GM18951 (cell line): ENCODE results near the gene PPL.

Source experiments
- POLR2A ChIP-seq: IDR thresholded peaks from 4 replicates; pipeline ENCODE4 v1.6.1; 2011; ENCODE audit warnings: mild to moderate bottlenecking; ENCODE audit not compliant: insufficient read length, insufficient read depth; ENCODE audit errors: extremely low read depth
- in situ Hi-C: fragments of 300-500 bp; cut with MboI; formaldehyde crosslinking; loops from one replicate; pipeline ENCODE4 v1.12.0; 2022; ENCODE audit warnings: low sequenced_read_pairs, mixed read lengths, inconsistent platforms; ENCODE audit not compliant: unreplicated experiment

The PPL gene, protein sequence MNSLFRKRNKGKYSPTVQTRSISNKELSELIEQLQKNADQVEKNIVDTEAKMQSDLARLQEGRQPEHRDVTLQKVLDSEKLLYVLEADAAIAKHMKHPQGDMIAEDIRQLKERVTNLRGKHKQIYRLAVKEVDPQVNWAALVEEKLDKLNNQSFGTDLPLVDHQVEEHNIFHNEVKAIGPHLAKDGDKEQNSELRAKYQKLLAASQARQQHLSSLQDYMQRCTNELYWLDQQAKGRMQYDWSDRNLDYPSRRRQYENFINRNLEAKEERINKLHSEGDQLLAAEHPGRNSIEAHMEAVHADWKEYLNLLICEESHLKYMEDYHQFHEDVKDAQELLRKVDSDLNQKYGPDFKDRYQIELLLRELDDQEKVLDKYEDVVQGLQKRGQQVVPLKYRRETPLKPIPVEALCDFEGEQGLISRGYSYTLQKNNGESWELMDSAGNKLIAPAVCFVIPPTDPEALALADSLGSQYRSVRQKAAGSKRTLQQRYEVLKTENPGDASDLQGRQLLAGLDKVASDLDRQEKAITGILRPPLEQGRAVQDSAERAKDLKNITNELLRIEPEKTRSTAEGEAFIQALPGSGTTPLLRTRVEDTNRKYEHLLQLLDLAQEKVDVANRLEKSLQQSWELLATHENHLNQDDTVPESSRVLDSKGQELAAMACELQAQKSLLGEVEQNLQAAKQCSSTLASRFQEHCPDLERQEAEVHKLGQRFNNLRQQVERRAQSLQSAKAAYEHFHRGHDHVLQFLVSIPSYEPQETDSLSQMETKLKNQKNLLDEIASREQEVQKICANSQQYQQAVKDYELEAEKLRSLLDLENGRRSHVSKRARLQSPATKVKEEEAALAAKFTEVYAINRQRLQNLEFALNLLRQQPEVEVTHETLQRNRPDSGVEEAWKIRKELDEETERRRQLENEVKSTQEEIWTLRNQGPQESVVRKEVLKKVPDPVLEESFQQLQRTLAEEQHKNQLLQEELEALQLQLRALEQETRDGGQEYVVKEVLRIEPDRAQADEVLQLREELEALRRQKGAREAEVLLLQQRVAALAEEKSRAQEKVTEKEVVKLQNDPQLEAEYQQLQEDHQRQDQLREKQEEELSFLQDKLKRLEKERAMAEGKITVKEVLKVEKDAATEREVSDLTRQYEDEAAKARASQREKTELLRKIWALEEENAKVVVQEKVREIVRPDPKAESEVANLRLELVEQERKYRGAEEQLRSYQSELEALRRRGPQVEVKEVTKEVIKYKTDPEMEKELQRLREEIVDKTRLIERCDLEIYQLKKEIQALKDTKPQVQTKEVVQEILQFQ (N-terminal part only)

DNA sequence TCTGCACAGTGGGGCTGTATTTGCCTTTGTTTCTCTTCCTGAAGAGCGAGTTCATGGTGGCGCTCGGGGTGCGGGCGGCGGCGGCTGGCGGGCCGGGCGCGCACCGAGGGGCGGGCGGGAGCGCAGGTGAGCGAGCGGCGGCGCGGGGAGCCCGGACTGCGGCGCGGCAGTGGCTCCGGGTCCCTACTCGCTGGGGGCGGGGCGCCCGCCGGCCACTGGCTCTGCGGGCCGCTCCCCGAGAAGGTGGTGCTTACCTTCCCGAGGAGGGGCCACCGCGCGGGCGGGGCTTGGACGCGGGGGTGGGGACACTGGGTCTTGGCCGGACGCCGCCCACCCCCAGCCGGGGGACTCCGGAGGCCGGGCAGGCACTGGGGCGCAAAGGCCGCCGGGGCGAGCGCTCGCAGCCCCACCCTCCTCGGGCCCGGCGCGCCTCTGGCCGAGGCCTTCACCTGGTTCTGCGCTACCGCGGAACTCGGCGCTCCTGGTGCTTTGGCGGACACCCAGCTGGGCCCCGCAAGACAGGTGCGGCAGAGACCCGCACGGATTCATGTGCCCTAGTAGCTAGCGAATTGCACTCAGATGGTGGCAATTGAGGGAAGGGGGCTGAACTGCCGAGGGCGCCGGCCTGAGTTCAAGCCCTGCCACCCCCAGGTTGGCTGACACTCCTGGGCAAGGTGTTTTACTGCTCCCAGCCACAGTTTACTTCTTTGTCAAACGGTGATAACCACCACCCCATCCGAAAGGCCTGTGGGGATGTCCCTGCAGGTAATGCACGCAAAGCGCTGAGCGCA lies at the start of gene PPL:
TSS of gene PPL (minus strand) at position 158 of the 791 bp plus-strand sequence. CDS start at position 55, 103 bp downstream.
- TF ChIP-seq POLR2A, result no peak
- in situ Hi-C loops, result no loop called here

DNA sequence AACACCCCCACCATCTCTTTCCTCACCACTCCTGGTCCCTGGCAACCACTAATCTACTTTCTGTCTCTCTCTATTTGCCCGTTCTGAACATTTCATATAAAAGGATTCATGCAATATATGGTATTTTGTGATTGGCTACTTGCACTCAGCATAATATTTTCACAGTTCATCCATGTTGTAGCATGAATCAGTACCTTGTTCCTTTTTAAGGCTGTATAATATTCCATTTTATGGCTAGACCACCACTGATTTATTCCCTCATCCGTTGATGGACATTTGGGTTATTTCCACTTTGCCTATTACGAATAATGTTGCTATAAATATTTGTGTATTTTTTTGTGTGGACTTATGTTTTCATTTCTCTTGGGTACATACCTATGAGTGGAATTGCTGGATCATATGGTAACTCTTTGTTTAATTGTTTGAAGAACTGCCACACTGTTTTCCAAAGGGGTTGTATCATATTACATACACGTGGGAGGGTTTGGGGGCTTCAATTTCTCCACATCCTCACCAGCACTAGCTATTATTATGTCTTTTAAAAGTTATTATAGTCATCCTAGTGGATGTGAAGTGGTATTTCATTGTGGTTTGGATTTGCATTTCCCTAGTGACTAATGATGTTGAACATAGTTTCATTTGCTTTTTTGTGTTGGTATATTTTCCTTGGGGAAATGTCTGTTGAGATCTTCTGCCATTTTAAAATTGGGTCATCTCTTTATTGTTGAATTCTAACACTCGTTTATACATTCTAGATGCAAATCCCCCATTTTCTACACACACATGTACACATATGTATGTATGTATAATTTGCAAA lies 47.4 kb upstream of the PPL start:
- TF ChIP-seq POLR2A, result no peak
- in situ Hi-C loops, result no loop called here

DNA sequence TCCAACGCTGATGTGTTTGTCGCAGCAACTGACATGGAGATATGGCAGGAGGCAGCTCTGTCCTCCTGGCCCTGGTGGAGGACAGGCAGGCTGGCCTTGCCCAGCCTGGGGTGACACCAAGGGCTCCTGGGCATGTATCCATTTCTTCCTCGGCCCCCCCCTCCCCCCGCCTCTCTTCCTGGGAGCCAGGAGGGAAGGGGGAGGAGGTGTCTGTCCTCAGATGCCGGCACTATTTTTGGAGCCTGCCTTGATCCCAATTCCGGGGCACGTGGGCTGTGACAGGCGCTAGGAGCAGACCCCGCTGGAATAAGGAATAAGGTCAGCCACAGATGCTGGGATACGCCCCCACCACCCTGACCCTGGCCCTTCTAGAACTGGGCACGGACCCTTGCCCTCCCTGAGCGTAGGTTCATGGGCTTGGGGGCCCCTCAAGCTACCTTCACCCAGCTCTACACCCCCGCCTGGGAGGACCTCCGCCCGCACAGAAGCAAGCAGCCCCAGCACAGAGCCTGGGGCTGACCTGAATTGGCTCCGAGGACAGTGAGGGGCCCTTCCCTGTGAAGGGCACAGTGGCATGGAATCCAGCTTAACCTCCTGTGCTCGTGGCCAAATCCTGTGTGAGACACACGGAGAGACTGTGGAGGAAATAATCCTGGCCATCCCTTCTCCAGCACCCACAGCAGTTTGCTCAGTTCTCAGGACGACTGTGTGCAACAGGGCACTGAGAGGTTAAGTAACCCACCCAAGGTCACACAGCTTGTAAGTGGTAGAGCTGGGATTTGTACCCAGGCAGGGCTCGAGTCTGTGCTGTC lies 45.3 kb upstream of the PPL start:
- TF ChIP-seq POLR2A, result no peak
- in situ Hi-C loops, result no loop called here

DNA sequence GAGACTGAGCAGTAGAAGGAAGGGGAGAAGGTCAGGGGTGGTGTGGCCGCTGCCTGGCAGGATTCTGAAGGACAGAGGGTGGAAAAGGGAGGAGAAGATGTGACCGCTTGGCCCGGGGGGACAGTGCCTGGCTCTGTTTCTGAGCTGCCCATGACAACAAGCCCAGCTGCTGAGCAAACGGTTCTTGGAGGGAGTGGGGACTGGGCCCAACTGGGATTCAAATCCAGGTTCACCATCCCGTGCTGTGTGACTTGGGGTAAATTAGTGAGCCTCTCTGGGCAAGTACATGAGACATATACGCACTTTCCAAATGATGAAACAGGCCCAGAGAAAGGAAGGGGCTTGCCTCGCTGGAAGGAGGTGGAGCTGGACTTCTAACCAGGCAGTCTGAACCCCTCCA lies 44.5 kb upstream of the PPL start:
- no peak for TF ChIP-seq POLR2A
- in situ Hi-C loops, result no loop called here

DNA sequence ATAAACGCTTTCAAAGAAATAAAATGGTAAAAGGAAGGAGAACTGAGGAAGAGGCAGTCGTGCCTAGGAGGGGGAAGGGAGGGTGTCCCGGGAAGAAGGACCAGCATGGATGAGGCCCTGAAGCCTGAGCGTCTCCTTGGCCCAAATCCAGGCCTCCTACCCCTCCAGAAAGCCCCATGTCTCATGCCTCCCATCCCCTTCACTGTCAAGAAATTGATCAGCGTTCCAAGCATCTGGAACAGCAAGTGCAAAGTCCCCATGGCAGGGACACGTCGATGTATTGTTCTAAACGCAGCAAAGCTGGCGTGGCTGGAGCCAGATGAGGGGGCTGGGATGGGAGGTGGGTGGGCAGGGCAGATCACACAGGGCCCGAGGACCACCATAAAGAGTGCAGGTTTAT lies 43.7 kb upstream of the PPL start:
- in situ Hi-C loops, result no loop called here
- no peak for TF ChIP-seq POLR2A

DNA sequence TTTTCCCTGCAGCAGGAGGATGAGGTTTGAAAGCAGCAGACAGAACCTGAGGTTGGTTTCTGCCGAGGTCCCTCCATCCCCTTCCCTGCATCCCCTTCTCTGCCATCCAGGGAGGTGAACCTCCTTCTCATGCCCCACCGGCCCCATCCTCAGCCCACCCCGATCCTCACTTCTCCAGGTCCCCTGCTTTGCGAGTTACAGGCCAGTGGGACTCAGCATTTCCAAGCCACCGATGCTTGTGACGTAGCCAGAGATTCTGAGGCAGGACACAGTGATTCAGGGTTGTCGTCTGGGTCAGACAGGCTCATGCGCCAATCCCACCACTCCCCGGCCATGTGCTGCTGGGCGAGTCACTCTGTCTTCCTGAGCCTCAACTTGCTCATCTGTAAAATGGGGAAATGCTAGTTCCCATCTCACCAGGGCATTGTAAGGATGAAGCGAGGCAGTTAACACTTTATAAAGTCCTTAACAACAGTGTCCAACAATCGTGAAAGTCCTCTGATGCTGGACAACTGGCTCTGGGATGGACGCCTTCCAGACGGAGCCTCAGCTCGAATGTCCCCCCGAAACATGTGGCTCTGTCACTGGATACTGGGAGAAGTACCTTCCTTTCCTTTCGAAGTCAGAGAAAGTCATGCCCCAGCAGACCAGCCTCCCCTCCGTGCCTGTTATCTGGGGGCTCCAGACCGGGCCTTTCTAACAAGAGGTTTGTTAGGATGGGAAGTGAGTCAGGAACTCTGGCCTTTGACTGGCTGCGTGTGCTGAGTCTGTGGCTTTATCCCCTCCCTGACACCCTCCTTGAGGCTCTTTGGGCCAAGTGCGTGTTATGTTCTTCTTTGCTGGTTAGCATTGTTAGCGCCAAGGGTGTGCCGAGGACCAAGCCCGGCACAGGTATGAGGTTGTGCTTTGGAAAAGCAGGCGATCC lies 43.0 kb upstream of the PPL start:
- TF ChIP-seq POLR2A, result no peak
- in situ Hi-C loops, result no loop called here

DNA sequence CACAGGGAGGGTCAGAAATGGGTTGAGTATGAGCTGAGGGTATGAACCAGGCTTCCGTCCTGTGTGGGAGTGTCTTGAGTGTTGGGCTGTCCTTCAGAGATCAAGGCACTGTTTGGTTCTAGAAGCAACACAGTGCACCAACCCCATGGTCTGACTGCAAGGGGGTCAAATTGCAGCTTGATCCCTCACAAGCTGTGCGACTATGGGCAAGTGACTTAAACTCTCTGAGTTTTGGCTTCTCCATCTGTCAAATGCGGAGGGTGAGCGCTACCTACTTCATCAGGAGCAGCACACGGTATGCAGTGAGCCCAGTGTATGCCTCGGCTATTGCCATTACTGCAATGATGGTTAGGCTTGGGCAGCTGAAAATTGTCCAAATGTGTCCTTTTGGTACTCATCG lies 42.2 kb upstream of the PPL start:
- TF ChIP-seq POLR2A, result no peak
- in situ Hi-C loops, result no loop called here

DNA sequence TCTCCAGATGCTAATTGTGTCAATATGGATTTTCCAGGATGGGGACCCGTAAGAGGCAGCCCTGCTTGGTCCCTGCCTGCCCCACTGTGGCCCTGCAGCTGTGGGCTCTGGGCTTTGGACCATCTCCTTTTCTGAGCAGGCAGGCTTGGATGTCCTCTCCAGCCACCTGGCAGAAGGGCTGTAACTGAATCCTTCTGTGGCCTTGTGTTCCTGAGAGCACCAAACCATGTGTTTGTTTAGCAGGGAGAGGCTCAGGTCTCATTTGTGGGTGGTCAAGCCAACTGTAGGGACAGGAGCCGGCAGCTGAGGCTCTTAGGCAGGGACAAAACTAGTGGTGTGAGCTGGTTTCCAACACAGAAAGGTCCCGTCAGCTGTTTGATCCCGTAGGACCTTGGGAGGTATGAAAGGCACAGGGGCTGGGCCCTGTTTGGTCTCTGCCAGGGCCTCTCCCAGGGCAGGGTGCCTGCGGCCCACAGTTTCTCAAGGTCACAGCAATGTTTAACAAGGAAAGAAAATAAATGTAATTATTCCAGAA lies 39.7 kb upstream of the PPL start:
- in situ Hi-C loops, result no loop called here

DNA sequence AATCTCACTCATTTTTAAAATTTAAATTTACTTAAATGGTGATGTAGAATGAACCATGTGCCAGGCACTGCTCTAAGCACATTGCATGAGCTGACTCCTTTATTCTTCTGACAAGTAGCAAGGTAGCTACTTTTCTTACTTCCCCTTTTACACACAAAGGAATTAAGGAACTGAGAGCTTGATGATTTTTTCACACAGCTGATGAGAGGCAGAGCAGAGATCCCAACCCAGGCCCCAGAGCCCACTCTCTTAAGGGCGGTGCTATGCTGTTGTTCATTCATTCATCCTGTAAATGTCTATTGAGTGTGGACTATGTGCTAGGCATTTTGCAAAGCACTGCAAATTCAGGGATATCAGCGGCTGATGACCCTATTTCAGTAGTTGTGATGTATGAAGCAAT lies 39.1 kb upstream of the PPL start:
- TF ChIP-seq POLR2A, result no peak
- in situ Hi-C loops, result no loop called here

More for the DNA sequence above, 39.7 kb upstream of the PPL start:
- no peak for TF ChIP-seq POLR2A
